ENCODE measurements around the gene PUS7L. TPM values are rescaled to one million over a fixed set of nuclear protein-coding genes. Genes with fewer than 3 reads are reported as not detected.

PUS7L gene
- total and polyA plus RNA-seq, 2 of the 13 experiments (the other 11 are each of a cell fraction or from before 2014, with no cell fraction given), result 6.5 to 37.6 TPM

- POLR2A ChIA-PET, result no interaction called here
- Histone ChIP-seq H3K79me2 (ENCODE audit: insufficient read depth, low read length) (no peaks in the 10 kb centered on the region), H3K4me3 (replicated peaks in 1 of 3; ENCODE audit: insufficient read depth in 1 of 3, low read depth in 2 of 3, low read length in 3 of 3) (no peak overlapping the region), H3K9ac (ENCODE audit: insufficient read depth, low read depth, low read length) (no peak overlapping the region), H3K27me3 (ENCODE audit: control insufficient read depth in 1 of 2, insufficient read depth in 2 of 2, low read length in 2 of 2) (no peaks in the 10 kb centered on the region), H2AFZ (ENCODE audit: low read length) (no peak overlapping the region), H3K9me3 (ENCODE audit: low read length) (no peaks in the 10 kb centered on the region), H3K4me1 (ENCODE audit: insufficient read depth, low read length) (no peaks in the 10 kb centered on the region), H3K36me3 (replicated peaks in 1 of 2; ENCODE audit: control insufficient read depth in 1 of 2, insufficient read depth in 2 of 2, low read length in 2 of 2) (peaks cover 2 to 39% of the 10 kb centered on the region in 2 experiments), H3K4me2 (ENCODE audit: low read depth, low read length) (no peak overlapping the region), H4K20me1 (ENCODE audit: insufficient read depth, low read length) (no peaks in the 10 kb centered on the region), H3K27ac (ENCODE audit: extremely low read length, insufficient read depth, low read length) (no peak overlapping the region)
- no TSS peak for BruUV-seq (replicated peaks)
- ATAC-seq, result no peak
- CTCF ChIA-PET (ENCODE audit: low intra/inter-chr PET ratio, low total read pairs), result no interaction called here
- FAIRE-seq, result no peak
- intact Hi-C loops (cut with micrococcal nuclease; ENCODE audit: unreplicated experiment), result no loop called here
- TF ChIP-seq PHF5A (CRISPR knock-in tag; IDR thresholded peaks at IDR 0.05; ENCODE audit: low read depth, unreplicated experiment), result no peak
- TF ChIP-seq PRPF4 (IDR thresholded peaks at IDR 0.05; ENCODE audit: low read depth, low read length, poor library complexity, severe bottlenecking), result no peak
- in situ Hi-C loops (cut with HindIII; ENCODE audit: extremely low pct_ligation_motif_present, low pct_unique_long_range_greater_than_20kb), result no loop called here
- DNase-seq (ENCODE audit: low spot score), result no peak
- WGBS (ENCODE audit: low lambda C conversion rate), result 92% methylated on average over 2 of the region's 2 CpGs
These were observed 20.9 kb downstream of the PUS7L start for GRCh38 chr12:43737646-43738045.

GRCh38 chr12:43736927-43737440, 21.6 kb downstream of the PUS7L start:
- no peaks in the 10 kb centered on the region for H4K20me1 ChIP-seq (ENCODE audit: insufficient read depth, low read length)
- intact Hi-C loops (cut with micrococcal nuclease; ENCODE audit: unreplicated experiment) (no loop called here), in situ Hi-C loops (cut with HindIII; ENCODE audit: extremely low pct_ligation_motif_present, low pct_unique_long_range_greater_than_20kb) (no loop called here)
- no peak for ATAC-seq
- no peak overlapping the region for H3K4me3 ChIP-seq (replicated peaks in 1 of 3; ENCODE audit: insufficient read depth in 1 of 3, low read depth in 2 of 3, low read length in 3 of 3)
- no peaks in the 10 kb centered on the region for H3K79me2 ChIP-seq (ENCODE audit: insufficient read depth, low read length)
- no peak overlapping the region for H3K9ac ChIP-seq (ENCODE audit: insufficient read depth, low read depth, low read length)
- no TSS peak for BruUV-seq (replicated peaks)
- no peaks in the 10 kb centered on the region for H3K27me3 ChIP-seq (ENCODE audit: control insufficient read depth in 1 of 2, insufficient read depth in 2 of 2, low read length in 2 of 2)
- H3K9me3 ChIP-seq (ENCODE audit: low read length), result no peaks in the 10 kb centered on the region
- DNase-seq (ENCODE audit: low spot score), result no peak
- H3K4me2 ChIP-seq (ENCODE audit: low read depth, low read length), result no peak overlapping the region
- no peak for FAIRE-seq
- H3K36me3 ChIP-seq (replicated peaks in 1 of 2; ENCODE audit: control insufficient read depth in 1 of 2, insufficient read depth in 2 of 2, low read length in 2 of 2), result peaks cover 2 to 38% of the 10 kb centered on the region in 2 experiments
- POLR2A ChIA-PET, result no interaction called here
- no peak overlapping the region for H3K27ac ChIP-seq (ENCODE audit: extremely low read length, insufficient read depth, low read length)
- WGBS (ENCODE audit: low lambda C conversion rate), result over 99% methylated on average over 3 of the region's 3 CpGs
- CTCF ChIA-PET (ENCODE audit: low intra/inter-chr PET ratio, low total read pairs), result no interaction called here
- no peaks in the 10 kb centered on the region for H3K4me1 ChIP-seq (ENCODE audit: insufficient read depth, low read length)
- H2AFZ ChIP-seq (ENCODE audit: low read length), result no peak overlapping the region
- TF ChIP-seq SMAD3 (CRISPR knock-in tag; IDR thresholded peaks at IDR 0.05), result no peak
- no peak for TF ChIP-seq ZFP41 (CRISPR knock-in tag; IDR thresholded peaks at IDR 0.05; ENCODE audit: borderline replicate concordance)
- no peak for TF ChIP-seq ZFP91 (CRISPR knock-in tag; IDR thresholded peaks at IDR 0.05; ENCODE audit: borderline replicate concordance)
- no peak for TF ChIP-seq SUZ12 (IDR thresholded peaks at IDR 0.05; ENCODE audit: low read depth, low read length)
- TF ChIP-seq ZNF446 (CRISPR knock-in tag; IDR thresholded peaks at IDR 0.05), result no peak
- no peak for TF ChIP-seq IKZF4 (CRISPR knock-in tag; IDR thresholded peaks at IDR 0.05; ENCODE audit: borderline replicate concordance, low read depth, not compliant biosample characterization)
- no peak for TF ChIP-seq CAMTA2 (CRISPR knock-in tag; IDR thresholded peaks at IDR 0.05; ENCODE audit: borderline replicate concordance)
- no peak for TF ChIP-seq ZNF703 (CRISPR knock-in tag; IDR thresholded peaks at IDR 0.05; ENCODE audit: borderline replicate concordance)
- TF ChIP-seq MYPOP (CRISPR knock-in tag; IDR thresholded peaks at IDR 0.05), result no peak
- TF ChIP-seq ZNF773 (CRISPR knock-in tag; IDR thresholded peaks at IDR 0.05; ENCODE audit: borderline replicate concordance), result no peak
- TF ChIP-seq ZNF510 (CRISPR knock-in tag; IDR thresholded peaks at IDR 0.05; ENCODE audit: low read depth), result no peak
- no peak for TF ChIP-seq SKIL (CRISPR knock-in tag; IDR thresholded peaks at IDR 0.05; ENCODE audit: borderline replicate concordance)

Data from HepG2 (cell line).